GM12892 (cell line): Measurements from ENCODE around the gene POU6F2.

Experiments used
- POLR2A ChIP-seq: IDR thresholded peaks from 2 replicates; pipeline ENCODE4 v1.6.1; 2011; ENCODE audit warnings: low read depth, low read length, control low read depth
- POLR2AphosphoS5 ChIP-seq: IDR thresholded peaks from 2 replicates; pipeline ENCODE4 v1.6.1; 2011; ENCODE audit warnings: low read depth, low read length, control low read depth

DNA sequence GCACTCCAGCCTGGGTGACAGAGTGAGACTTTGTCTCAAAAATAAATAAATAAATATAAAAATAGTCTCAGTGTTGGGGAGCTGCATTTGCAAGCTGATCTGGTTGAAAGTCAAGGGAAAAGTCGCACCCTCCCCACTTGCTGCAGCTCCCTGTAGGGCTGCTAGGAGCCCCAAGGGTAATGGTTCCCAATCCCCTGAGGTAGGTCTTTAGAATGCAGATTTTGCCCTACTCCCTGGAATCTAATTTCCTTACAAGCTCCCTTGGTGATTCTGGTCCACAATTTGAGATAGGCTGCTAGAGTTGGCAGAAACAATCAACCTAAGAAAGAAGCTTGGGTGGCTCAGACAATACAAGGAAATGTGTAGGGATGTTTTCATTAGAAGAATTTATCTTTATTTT is 356.0 kb downstream of the POU6F2 start:
- TF ChIP-seq POLR2A (no peak), POLR2AphosphoS5 (no peak)
